ENCODE data around the gene SDR9C7.
A peak's percentile ranks its signal among the peaks of the same experiment; 100 is the strongest.
"Not testable (repeated sequence)": the region's sequence is repeated elsewhere in the genome, so short reads cannot be mapped to it uniquely, and the experiment has no call there.

Gene SDR9C7

DNA sequence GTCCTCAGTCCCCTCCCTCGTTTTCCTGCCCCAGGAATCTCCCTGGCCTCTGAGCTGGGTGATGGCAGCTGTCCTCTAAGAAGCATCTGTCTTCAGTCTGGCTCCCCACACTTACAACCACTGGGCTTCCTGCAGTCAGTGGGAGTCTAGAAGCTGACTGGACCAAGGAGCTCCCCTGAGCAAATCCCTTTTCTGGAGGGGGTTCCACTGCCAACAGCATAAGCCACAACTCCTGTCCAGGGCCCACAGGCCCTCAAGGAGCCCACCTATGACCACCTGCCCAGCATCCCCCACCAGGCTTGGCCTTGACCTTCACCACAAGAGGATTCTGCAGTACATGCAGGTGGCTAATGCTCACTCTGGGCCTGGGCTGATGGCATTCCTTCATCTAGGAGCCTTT lies 19.1 kb upstream of the SDR9C7 start:
- no peak for DNase-seq (ENCODE audit: low read depth in 2 of 2)

GRCh38 chr12:56951582-56952339 lies 17.6 kb upstream of the SDR9C7 start:
- DNase-seq (ENCODE audit: low read depth in 2 of 2): no peak

GRCh38 chr12:56948881-56949280 lies 14.7 kb upstream of the SDR9C7 start:
- no peak for DNase-seq (ENCODE audit: low read depth in 2 of 2)

DNA sequence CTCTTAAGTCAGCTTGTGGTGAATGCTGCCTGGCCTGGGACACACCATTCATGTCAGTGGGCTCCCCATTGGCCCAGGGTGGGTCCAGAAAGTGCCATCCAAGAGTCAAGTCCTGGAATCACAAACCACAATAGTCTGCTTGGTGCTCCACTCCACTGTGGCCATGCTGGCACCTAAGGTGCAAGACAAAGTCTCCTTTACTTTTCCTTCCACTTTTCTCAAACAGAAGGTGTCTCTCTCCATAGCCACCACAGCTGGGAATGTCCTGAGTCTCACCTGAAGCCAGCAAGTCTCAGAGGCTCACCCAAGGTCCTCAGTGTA lies 14.2 kb upstream of the SDR9C7 start:
- DNase-seq (ENCODE audit: low read depth in 2 of 2): no peak

DNA sequence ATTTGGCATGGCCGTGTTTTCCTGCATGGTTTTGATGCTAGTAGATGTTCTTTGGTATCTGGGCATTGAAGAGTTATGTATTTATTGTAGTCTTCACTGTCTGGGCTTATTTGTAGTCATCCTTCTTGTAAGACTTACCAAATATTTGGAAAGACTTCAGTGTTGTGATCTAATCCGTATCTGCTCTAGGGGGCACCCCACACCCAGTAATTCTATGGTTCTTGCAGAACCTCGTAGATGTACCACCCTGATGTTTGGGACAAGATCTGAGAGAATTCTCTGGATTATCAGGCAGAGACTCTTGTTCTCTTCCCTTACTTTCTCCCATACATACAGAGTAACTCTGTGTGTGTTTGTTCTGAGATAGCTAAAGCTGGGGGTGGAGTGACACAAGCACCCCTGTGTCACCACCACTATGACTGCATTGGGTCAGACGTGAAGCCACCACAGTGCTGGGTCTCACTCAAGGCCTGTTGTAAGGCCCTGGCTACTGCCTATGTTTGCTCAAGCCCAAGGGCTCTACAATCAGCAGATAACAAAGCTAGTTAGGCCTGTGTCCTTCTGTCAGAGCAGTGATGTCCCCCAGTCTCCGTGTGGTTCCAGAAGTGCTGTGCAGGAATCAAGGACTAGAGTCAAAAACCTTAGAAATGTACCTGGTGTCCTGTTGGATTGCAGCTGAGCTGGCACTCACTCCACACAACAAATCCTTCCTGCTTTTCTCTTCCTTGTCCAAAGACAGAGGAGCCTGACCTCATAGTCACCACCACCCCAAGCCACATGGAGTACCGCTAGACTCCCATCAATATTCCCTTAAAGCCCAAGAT lies 13.6 kb upstream of the SDR9C7 start:
- DNase-seq (ENCODE audit: low read depth in 2 of 2): no peak

DNA sequence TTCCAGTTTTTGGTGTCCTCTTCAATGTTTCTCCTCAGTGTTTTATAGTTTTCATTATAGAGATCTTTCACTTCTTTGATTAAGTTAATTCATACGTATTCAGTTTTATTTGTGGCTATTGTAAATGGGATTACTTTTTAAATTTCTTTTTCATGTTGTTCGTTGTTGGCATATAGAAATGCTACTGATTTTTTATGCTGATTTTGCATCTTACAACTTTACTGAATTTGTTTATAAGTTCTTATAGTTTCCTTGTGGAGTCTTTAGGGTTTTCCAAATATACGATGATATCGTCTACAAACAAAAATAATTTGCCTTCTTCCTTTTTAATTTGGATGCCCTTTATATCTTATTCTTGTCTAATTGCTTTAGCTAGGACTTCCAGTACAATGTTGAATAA lies 9.7 kb upstream of the SDR9C7 start:
- no peak for DNase-seq (ENCODE audit: low read depth in 2 of 2)

- not testable (repeated sequence) for DNase-seq (ENCODE audit: low read depth in 2 of 2)
These were observed 9.2 kb upstream of the SDR9C7 start for GRCh38 chr12:56943374-56943773.

DNA sequence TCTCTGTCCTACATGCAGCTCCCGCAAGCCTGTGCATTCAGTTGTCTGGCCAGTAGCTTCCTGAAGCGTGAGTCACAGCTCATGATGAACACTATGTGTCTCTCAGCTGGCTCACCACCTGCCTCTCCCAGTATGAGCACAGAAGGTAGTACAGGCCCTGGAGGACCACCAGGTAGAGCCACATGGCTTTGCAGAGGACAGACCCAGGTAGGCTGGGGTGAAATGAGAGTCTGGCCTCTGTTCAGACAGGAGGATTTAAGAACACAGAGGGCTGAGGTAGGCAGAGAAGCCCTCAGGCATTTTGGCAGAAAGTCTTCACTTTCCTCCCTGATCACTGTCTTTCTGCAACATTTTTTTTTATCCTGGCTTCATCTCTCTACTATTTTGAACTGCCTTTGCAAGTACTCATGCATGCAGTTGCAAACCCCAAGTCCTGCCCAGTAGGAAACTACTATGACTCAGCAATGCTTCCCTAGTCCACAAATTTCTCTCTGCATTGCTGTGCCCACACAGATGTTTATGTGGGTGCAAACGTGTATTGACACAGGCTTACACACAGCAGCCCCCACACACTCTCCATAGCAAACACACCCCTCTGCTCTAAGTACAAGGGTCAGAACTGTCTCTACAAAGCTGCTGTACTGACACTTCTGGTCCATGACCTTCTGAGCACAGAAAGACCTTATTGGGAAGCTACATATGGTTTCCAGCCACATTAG lies 7.2 kb upstream of the SDR9C7 start:
- peak; percentile 23 to 32 for DNase-seq (ENCODE audit: low read depth in 2 of 2)

DNA sequence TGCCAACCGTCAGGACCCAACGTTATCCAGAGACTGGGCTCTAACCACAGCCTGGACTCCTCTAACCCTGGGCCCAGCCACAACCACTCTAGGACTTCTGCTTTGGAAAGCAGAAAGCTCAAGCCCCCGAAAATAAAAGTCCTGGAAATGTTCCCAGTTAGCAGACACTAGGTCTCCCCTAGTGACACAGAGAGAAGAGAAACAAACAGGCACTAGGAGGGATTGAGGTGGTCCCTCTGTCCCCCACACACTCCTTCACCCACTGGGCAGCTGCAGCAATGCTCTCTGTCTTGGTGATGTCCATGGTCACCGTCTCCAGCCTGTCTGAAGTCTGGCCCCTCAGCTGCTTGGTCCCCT lies 6.7 kb upstream of the SDR9C7 start:
- not testable (repeated sequence) for DNase-seq (ENCODE audit: low read depth in 2 of 2)

DNA sequence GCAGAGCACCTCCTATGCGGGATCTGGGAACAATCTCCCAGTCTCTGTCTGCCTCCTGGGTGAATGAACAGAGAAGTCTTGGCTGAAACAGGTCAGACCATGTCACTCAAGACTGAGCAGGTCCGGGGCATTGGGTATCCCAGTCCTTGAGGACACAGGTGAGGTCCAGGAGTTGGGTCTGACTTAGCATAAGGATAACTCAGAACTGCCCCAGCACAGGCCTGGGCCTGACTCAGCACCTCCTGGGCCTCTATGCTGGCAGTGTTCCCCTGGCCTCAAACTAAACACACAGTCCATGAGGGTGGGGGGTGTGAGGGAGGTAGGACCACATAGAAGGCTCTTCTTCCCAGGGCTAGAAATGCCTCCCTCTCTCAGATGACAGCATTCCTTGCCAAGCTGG lies 1.5 kb upstream of the SDR9C7 start:
- DNase-seq (ENCODE audit: low read depth in 2 of 2): no peak

DNA sequence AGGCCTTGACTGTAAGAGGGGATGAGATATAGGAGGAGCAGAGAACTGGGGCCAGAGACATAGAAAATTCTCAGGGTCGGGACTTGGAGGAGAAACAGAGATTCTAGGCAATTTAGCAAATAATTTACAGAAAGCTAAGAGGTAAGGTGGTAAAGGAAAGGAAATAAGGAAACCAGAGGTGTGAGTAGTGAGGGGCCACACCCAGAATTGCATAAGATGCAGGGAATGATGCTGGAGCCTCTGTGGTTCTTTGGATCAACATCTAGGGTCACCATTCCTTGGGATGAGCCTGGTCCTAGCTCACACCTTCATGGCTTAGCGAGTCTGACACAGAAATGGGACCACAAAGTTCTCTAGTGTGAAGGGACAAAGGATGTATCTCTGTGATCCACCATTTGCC lies 949 bp upstream of the SDR9C7 start:
- DNase-seq (ENCODE audit: low read depth in 2 of 2): no peak

GRCh38 chr12:56932867-56933266 lies 1.3 kb downstream of the SDR9C7 start:
- DNase-seq (ENCODE audit: low read depth in 2 of 2): no peak

- no peak for DNase-seq (ENCODE audit: low read depth in 2 of 2)
These were observed 2.1 kb downstream of the SDR9C7 start for GRCh38 chr12:56932146-56932545.

- peak; percentile 32 to 53 for DNase-seq (ENCODE audit: low read depth in 2 of 2)
These were observed 2.7 kb downstream of the SDR9C7 start for GRCh38 chr12:56931474-56931978.

- DNase-seq (ENCODE audit: low read depth in 2 of 2): no peak
These were observed 4.0 kb downstream of the SDR9C7 start for GRCh38 chr12:56930241-56930640.

DNA sequence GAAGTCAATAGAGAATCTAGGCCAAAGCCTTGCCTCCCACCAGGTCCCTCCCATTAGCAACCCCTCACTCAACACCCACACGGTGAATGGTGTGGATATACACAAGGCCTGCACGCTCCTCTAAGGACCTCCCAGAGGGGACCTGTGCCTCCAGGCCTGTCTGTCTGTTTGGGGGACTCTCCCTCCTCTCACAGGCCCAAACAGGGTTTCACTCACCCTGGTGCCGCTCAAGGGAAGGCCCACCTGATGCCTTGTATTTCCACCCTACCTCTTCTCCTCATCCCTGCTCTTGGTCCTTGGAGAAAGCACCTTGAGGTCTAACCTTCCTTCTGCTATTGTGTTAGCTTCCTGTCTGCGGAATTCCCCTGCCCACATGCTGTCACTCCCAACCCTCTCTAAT lies 4.4 kb downstream of the SDR9C7 start:
- DNase-seq (ENCODE audit: low read depth in 2 of 2): no peak

DNA sequence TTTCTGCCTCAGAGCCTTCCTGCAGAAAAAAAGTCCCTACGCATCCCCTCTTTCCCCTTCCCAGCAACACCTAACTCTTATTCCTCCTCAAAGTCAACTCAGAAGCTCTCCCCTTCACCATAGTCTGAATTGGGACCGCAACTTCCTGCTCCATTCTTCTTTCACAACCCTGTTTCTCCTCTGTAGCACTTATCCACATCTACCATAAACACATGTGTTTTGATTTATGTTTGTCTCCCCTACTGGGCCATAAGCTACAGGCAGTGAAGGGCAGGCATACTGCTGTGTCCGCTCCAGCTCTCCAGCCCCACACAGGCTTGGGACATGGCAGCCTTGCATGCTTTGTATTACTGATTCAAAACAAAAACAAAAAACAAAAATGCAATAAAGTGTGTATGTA lies 5.9 kb downstream of the SDR9C7 start:
- peak; percentile 7 to 9 for DNase-seq (ENCODE audit: low read depth in 2 of 2)

GRCh38 chr12:56927281-56927680 lies 6.9 kb downstream of the SDR9C7 start:
- no peak for DNase-seq (ENCODE audit: low read depth in 2 of 2)

GRCh38 chr12:56922031-56922430 lies 12.2 kb downstream of the SDR9C7 start:
- no peak for DNase-seq (ENCODE audit: low read depth in 2 of 2)

- no peak for DNase-seq (ENCODE audit: low read depth in 2 of 2)
These were observed 12.9 kb downstream of the SDR9C7 start for GRCh38 chr12:56921346-56921745.

DNA sequence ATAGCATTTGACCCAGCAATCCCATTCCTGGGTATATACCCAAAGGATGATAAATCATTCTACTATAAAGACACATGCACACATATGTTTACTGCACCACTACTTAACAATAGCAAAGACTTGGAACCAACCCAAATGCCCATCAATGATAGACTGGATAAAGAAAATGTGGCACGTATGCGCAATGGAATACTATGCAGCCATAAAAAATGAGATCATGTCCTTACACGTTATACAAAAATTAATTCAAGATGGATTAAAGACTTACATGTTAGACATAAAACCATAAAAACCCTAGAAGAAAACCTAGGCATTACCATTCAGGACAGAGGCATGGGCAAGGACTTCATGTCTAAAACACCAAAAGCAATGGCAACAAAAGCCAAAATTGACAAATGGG lies 16.1 kb downstream of the SDR9C7 start:
- not testable (repeated sequence) for DNase-seq (ENCODE audit: low read depth in 2 of 2)

- no peak for DNase-seq (ENCODE audit: low read depth in 2 of 2)
These were observed 17.2 kb downstream of the SDR9C7 start for GRCh38 chr12:56916996-56917333.

All from fibroblast of skin of left quadriceps (primary cell).